Astrocyte of the cerebellum (primary cell): ENCODE data around the gene PARVB.
"Not testable (repeated sequence)": the region's sequence is repeated elsewhere in the genome, so short reads cannot be mapped to it uniquely, and the experiment has no call there.

Experiments
- DNase-seq: peaks from one replicate; pipeline ENCODE4 v3.0.0-alpha.2; 2011; ENCODE audit warnings: low read depth
- H3K4me3 ChIP-seq: 2 replicates; pipeline ENCODE4 v1.5.1; 2011; ENCODE audit warnings: mild to moderate bottlenecking, low read depth, low read length, moderate library complexity
- in situ Hi-C: cut with HindIII; loops from 2 replicates; pipeline ENCODE4 v1.10.0; 2017; ENCODE audit warnings: low sequenced_read_pairs
- TF ChIP-seq, protein P1 (sequence below): IDR thresholded peaks from 2 replicates; pipeline ENCODE4 v1.5.1; 2012; ENCODE audit warnings: low read length, low read depth, moderate library complexity, mild to moderate bottlenecking; ENCODE audit errors: missing control alignments

PARVB gene

DNA sequence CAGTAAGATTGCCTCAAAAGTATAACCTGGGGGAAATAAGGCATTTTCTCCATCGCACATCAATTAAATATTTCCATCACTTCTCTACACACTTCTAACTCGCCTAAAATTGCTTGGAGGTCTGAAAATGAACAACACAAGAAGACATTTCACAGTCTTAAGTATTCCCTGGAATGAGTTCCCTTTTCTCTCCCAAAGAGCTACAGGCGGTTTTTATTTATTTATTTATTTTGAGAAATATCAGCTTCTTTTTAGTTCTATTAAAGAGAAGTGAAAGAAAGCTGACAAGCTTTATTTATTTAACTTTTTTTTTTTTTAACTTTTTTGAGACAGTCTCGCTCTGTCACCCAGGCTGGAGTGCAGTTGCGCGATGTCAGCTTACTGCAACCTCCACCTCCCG is 11.5 kb upstream of the PARVB start:
- in situ Hi-C loops: loop anchor here (25.0 kb wide), 1 partner anchor 575 kb away; no protein-coding TSS in a partner anchor
- TF ChIP-seq, protein P1, sequence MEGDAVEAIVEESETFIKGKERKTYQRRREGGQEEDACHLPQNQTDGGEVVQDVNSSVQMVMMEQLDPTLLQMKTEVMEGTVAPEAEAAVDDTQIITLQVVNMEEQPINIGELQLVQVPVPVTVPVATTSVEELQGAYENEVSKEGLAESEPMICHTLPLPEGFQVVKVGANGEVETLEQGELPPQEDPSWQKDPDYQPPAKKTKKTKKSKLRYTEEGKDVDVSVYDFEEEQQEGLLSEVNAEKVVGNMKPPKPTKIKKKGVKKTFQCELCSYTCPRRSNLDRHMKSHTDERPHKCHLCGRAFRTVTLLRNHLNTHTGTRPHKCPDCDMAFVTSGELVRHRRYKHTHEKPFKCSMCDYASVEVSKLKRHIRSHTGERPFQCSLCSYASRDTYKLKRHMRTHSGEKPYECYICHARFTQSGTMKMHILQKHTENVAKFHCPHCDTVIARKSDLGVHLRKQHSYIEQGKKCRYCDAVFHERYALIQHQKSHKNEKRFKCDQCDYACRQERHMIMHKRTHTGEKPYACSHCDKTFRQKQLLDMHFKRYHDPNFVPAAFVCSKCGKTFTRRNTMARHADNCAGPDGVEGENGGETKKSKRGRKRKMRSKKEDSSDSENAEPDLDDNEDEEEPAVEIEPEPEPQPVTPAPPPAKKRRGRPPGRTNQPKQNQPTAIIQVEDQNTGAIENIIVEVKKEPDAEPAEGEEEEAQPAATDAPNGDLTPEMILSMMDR: no peak
- no peak overlapping the region for H3K4me3 ChIP-seq
- no peak for DNase-seq

DNA sequence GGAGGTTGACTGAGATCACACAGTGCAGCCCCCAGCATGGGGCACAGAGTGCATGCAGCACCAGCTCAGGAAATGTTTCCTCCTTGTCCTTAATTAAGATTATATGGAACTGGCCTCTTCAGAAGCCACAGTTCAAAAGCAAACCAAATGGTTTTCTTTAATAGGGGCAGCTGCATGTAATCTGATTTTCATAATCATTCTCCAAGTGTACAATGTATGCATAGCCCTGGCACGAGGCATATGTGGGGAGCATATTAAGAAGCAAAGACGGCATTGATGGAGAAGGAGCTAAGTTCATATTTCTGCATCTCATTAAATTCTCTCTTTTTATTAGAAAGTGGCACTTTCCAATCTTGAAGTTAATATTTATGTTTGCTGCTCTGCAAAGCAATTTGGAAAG is 9.9 kb upstream of the PARVB start:
- in situ Hi-C loops: loop anchor here (25.0 kb wide), 1 partner anchor 573 kb away; no protein-coding TSS in a partner anchor
- TF ChIP-seq, protein P1: no peak
- no peak overlapping the region for H3K4me3 ChIP-seq
- DNase-seq: no peak

DNA sequence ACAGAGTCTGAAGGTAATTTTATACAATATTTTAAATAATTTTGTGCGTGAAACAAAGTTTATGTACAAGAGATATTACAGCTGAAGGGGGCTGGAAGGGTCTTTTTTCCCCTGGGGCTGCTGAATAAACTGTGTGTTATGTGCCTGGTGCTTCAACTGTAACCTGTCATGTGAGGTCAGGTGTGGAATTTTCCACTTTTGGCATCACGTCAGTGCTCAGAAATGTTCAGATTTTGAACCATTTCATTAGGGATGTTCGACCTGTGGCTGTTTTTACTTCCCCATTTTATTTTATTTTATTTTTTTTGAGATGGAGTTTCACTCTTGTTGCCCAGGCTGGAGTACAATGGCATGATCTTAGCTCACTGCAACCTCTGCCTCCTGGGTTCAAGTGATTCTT is 7.5 kb upstream of the PARVB start:
- in situ Hi-C loops: loop anchor here (25.0 kb wide), 1 partner anchor 571 kb away; no protein-coding TSS in a partner anchor
- not testable (repeated sequence) for H3K4me3 ChIP-seq, DNase-seq

DNA sequence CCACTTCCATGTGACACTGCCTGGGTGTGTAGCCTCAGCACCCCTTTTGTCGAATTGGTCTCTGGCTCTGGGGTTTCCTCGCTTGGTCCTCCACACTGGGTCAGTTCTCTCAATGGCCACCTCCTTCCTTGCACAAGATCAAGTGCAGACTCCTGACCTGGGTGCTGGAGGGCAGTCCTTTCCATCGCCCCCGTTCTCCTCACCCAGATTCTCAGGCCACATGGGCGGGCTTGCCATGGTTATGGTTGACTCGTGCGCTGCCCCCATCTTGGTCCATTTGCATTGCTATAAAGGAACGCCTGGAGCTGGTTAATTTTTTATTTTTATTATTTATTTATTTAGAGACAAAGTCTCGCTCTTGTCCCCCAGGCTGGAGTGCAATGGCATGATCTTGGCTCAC is 5.5 kb upstream of the PARVB start:
- in situ Hi-C loops: loop anchor here (25.0 kb wide), 1 partner anchor 569 kb away; no protein-coding TSS in a partner anchor
- H3K4me3 ChIP-seq: no peak overlapping the region
- no peak for DNase-seq
- TF ChIP-seq, protein P1: no peak

DNA sequence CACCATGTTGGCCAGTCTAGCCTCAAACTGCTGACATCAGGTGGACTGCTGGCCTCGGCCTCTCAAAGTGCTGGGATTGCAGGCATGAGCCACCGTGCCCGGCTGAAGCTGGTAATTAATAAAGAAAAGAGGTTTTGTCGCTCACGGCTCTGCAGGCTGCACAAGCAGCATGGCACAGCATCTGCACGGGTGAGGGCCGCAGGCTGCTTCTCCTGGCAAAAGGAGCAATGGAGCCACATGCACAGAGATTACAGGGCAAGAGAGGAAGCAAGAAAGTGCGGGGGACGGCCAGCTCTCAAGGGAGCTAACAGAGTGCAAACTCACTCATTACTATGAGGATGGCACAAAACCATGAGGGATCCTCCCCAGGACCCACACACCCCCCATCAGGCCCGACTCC is 4.7 kb upstream of the PARVB start:
- DNase-seq: no peak
- in situ Hi-C loops: loop anchor here (25.0 kb wide), 1 partner anchor 568 kb away; no protein-coding TSS in a partner anchor
- H3K4me3 ChIP-seq: no peak overlapping the region
- TF ChIP-seq, protein P1: no peak

DNA sequence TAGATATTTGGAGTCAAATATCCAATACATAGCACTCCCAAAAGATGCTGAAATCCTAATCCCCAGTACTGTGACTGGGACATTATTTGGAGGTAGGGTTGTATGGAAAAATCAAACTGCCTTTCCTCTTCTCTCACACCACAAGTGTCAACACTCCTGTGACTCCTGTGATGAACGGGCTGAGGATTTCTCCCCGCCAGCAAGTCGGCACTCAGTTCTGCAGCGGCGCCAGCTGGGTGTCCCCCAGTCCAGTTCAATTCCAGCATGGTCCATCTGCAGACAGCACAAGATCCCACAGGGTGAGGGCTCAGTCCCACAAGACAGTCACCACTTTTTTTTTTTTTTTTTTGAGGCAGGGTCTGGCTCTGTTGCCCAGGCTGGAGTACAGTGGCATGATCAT is 4.3 kb upstream of the PARVB start:
- no peak overlapping the region for H3K4me3 ChIP-seq
- TF ChIP-seq, protein P1: no peak
- no peak for DNase-seq
- in situ Hi-C loops: loop anchor here (10.0 to 25.0 kb wide), 2 partner anchors 285 to 567 kb away; no protein-coding TSS in a partner anchor

DNA sequence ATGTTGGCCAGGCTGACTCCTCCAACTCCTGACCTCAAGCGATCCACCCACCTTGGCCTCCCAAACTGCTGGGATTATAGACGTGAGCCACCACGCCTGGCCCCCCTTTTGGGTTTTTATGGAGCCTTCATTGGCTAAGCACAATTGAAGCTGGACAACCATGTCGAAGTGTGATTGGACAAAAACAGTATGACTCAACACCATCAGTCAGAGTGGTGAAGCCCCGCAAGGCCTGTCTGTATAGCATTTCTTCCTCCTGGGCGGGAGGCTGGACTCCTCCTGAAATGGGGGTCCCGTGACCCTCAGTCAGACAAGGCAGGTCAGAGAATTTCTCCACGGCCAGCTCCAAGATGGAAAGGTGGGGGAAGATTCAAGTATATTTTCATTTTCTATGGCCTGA is 3.1 kb upstream of the PARVB start:
- no peak for DNase-seq
- no peak overlapping the region for H3K4me3 ChIP-seq
- TF ChIP-seq, protein P1: no peak
- in situ Hi-C loops: loop anchor here (10.0 to 25.0 kb wide), 2 partner anchors 284 to 566 kb away; no protein-coding TSS in a partner anchor
